SK-N-SH treated with all-trans-retinoic acid at 6 μM for 48 hours (cell line): Measurements from ENCODE around the gene SPON1.
A peak's percentile ranks its signal among the peaks of the same experiment; 100 is the strongest.

ENCODE experiments used
- ATAC-seq: fragments of 200-7000 bp; cut with Tn5 transposase; 3 replicates; pipeline ENCODE4 v1.9.1; 2020; ENCODE audit warnings: mild to moderate bottlenecking, moderate library complexity
- ARNTL ChIP-seq: fragments of 450-650 bp; formaldehyde crosslinking; IDR thresholded peaks from 2 replicates; pipeline ENCODE4 v1.5.0; 2020; ENCODE audit warnings: low read depth, mild to moderate bottlenecking, moderate library complexity, borderline replicate concordance
- CSDC2 ChIP-seq: fragments of 250-450 bp; sonication (Bioruptor Pico); IDR thresholded peaks from 2 replicates; pipeline ENCODE4 v1.5.0; 2020; ENCODE audit warnings: mild to moderate bottlenecking, moderate library complexity
- ESRRG ChIP-seq: fragments of 250-450 bp; sonication (Bioruptor Pico); IDR thresholded peaks from 2 replicates; pipeline ENCODE4 v1.6.1; 2021; ENCODE audit warnings: mild to moderate bottlenecking
- GLIS3 ChIP-seq: fragments of 250-450 bp; sonication (Bioruptor Pico); IDR thresholded peaks from 2 replicates; pipeline ENCODE4 v1.5.0; 2020; ENCODE audit warnings: mild to moderate bottlenecking, moderate library complexity
- ISL1 ChIP-seq: fragments of 250-450 bp; sonication (Bioruptor Pico); IDR thresholded peaks from 2 replicates; pipeline ENCODE4 v2.1.2; 2022; ENCODE audit warnings: mild to moderate bottlenecking, moderate library complexity
- OSR1 ChIP-seq: fragments of 250-450 bp; sonication (Bioruptor Pico); IDR thresholded peaks from 2 replicates; pipeline ENCODE4 v1.8.0; 2022; ENCODE audit warnings: moderate library complexity, mild to moderate bottlenecking, inconsistent platforms
- POU6F1 ChIP-seq: fragments of 250-450 bp; sonication (Bioruptor Pico); IDR thresholded peaks from 2 replicates; pipeline ENCODE4 v1.8.0; 2021; ENCODE audit warnings: low read depth, mild to moderate bottlenecking, moderate library complexity, borderline replicate concordance
- PPARA ChIP-seq: fragments of 250-450 bp; sonication (Bioruptor Pico); IDR thresholded peaks from 2 replicates; pipeline ENCODE4 v1.5.0; 2020; ENCODE audit warnings: mild to moderate bottlenecking, borderline replicate concordance
- SNAI2 ChIP-seq: fragments of 250-450 bp; sonication (Bioruptor Pico); IDR thresholded peaks from 2 replicates; pipeline ENCODE4 v1.5.0; 2020; ENCODE audit warnings: mild to moderate bottlenecking, moderate library complexity
- TCF4 ChIP-seq: fragments of 250-450 bp; sonication (Bioruptor Pico); IDR thresholded peaks from 2 replicates; pipeline ENCODE4 v1.8.0; 2021; ENCODE audit warnings: mild to moderate bottlenecking, moderate library complexity, borderline replicate concordance
- TOX ChIP-seq: fragments of 250-450 bp; sonication (Bioruptor Pico); IDR thresholded peaks from 2 replicates; pipeline ENCODE4 v1.8.0; 2021; ENCODE audit warnings: mild to moderate bottlenecking, moderate library complexity, borderline replicate concordance
- ZFP30 ChIP-seq: fragments of 450-650 bp; formaldehyde crosslinking; IDR thresholded peaks from 2 replicates; pipeline ENCODE4 v1.5.0; 2022; ENCODE audit warnings: mild to moderate bottlenecking, moderate library complexity
- ZNF565 ChIP-seq: fragments of 450-650 bp; formaldehyde crosslinking; conservative IDR thresholded peaks from 2 replicates; pipeline ENCODE4 v1.5.0; 2020; ENCODE audit warnings: low read depth, mild to moderate bottlenecking, moderate library complexity
- ZNF70 ChIP-seq: fragments of 450-650 bp; formaldehyde crosslinking; IDR thresholded peaks from 2 replicates; pipeline ENCODE4 v1.5.0; 2020; ENCODE audit warnings: mild to moderate bottlenecking, moderate library complexity
- ZNF8 ChIP-seq: fragments of 450-650 bp; formaldehyde crosslinking; IDR thresholded peaks from 2 replicates; pipeline ENCODE4 v1.5.0; 2020; ENCODE audit warnings: mild to moderate bottlenecking, moderate library complexity
- TF ChIP-seq, protein P1 (sequence below): fragments of 250-450 bp; sonication (Bioruptor Pico); IDR thresholded peaks from 2 replicates; pipeline ENCODE4 v1.5.0; 2020; ENCODE audit warnings: mild to moderate bottlenecking, moderate library complexity
- TF ChIP-seq, protein P2 (sequence below): fragments of 250-450 bp; sonication (Bioruptor Pico); IDR thresholded peaks from 2 replicates; pipeline ENCODE4 v1.8.0; 2020; ENCODE audit warnings: mild to moderate bottlenecking, moderate library complexity, borderline replicate concordance
- TF ChIP-seq, protein P3 (sequence below): fragments of 250-450 bp; sonication (Bioruptor Pico); IDR thresholded peaks from 2 replicates; pipeline ENCODE4 v1.5.1; 2020; ENCODE audit warnings: low read depth, mild to moderate bottlenecking, moderate library complexity

The SPON1 gene

GRCh38 chr11:14309425-14310192 lies 347.1 kb downstream of the SPON1 start:
- no peak; the same call in 2 of the 3 replicates for ATAC-seq
- TF ChIP-seq OSR1 (no peak), ZNF8 (CRISPR knock-in tag) (no peak), ISL1 (no peak), POU6F1 (CRISPR knock-in tag) (no peak), TOX (CRISPR knock-in tag) (no peak), ZNF70 (CRISPR knock-in tag) (no peak), SNAI2 (CRISPR knock-in tag) (no peak), TCF4 (CRISPR knock-in tag) (no peak), PPARA (CRISPR knock-in tag) (no peak)
- TF ChIP-seq, protein P1, sequence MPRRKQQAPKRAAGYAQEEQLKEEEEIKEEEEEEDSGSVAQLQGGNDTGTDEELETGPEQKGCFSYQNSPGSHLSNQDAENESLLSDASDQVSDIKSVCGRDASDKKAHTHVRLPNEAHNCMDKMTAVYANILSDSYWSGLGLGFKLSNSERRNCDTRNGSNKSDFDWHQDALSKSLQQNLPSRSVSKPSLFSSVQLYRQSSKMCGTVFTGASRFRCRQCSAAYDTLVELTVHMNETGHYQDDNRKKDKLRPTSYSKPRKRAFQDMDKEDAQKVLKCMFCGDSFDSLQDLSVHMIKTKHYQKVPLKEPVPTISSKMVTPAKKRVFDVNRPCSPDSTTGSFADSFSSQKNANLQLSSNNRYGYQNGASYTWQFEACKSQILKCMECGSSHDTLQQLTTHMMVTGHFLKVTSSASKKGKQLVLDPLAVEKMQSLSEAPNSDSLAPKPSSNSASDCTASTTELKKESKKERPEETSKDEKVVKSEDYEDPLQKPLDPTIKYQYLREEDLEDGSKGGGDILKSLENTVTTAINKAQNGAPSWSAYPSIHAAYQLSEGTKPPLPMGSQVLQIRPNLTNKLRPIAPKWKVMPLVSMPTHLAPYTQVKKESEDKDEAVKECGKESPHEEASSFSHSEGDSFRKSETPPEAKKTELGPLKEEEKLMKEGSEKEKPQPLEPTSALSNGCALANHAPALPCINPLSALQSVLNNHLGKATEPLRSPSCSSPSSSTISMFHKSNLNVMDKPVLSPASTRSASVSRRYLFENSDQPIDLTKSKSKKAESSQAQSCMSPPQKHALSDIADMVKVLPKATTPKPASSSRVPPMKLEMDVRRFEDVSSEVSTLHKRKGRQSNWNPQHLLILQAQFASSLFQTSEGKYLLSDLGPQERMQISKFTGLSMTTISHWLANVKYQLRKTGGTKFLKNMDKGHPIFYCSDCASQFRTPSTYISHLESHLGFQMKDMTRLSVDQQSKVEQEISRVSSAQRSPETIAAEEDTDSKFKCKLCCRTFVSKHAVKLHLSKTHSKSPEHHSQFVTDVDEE (CRISPR knock-in tag): no peak

DNA sequence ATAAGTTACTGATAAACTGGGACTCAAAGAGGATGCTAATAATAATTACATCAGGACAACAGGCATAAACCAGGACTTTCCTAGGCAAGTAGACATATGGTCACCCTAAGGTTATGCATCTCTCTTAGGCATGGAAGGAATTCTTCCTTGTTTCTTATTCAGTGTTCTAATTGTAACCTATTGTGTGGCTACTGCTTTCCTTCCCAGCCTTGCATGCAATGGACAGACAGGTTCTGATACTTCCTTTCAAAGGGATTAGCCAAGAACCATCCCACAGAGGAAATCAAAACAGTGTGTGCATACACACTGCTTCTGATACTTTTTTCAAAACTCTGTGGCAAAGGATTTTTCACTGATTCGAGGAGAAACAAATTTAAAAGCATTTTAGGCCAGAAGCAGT lies 348.2 kb downstream of the SPON1 start:
- ATAC-seq: peak; percentile 50

DNA sequence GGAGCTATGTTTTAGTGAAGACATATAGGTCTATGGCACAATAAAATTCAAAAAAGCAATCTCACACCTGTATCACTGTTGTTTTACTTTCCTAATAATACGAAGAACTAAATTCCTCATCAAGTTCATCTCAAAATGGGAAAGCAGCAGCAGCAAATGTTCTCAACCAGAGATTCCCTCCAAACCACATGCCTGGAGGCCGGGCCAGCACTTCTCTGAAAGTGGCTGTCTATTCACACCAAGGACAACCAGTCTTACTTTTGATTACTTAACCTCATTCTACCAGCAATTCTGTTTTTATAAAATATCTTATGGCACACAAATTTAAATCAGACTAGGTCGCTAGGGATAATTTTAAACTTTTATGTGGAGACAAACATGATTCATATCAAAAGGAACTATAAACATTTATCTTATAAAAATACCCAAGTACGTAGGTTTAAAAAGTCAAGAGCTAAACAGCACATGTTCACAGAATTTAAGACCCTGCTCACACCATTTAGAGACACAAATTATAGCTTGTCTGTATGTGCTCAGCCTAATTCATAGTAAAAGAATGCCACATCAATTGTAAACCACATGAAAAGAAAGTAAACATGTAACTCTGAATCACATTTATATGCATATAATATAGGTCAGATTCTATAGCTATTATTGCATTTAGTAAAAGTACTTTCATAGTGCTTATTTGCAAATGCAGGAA lies 350.4 kb downstream of the SPON1 start:
- no peak for ATAC-seq
- no peak for TF ChIP-seq ZFP30 (CRISPR knock-in tag)
- TF ChIP-seq TCF4 (CRISPR knock-in tag): no peak
- TF ChIP-seq ISL1: no peak
- TF ChIP-seq OSR1: no peak
- TF ChIP-seq ZNF565 (CRISPR knock-in tag): no peak

More for the DNA sequence above, 348.2 kb downstream of the SPON1 start:
- TF ChIP-seq ARNTL (CRISPR knock-in tag): no peak
- no peak for TF ChIP-seq SNAI2 (CRISPR knock-in tag)
- TF ChIP-seq ZNF8 (CRISPR knock-in tag): no peak

DNA sequence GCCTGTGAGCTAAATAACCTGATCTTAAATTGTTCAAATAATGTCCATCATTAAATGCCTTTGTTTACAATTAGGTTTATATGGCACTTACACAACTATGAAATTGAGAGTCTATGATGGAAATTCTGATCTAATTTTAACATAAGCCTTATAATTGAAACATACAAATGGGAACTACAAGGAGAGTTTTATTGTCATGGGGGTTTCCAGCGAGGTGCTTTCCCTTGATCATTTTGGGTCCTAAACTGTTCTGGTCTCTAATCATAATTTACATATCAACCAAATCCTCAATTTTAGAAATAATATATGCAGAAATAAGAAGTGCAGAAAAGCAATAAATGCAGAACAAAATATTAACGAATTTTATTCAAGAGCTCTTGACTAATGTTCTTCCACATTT lies 351.6 kb downstream of the SPON1 start:
- ATAC-seq: no peak
- TF ChIP-seq CSDC2 (CRISPR knock-in tag) (no peak), OSR1 (no peak), PPARA (CRISPR knock-in tag) (no peak), ZFP30 (CRISPR knock-in tag) (no peak), ZNF70 (CRISPR knock-in tag) (no peak), ZNF8 (CRISPR knock-in tag) (no peak), GLIS3 (CRISPR knock-in tag) (no peak), ARNTL (CRISPR knock-in tag) (no peak), TOX (CRISPR knock-in tag) (no peak), ESRRG (CRISPR knock-in tag) (no peak)
- TF ChIP-seq, protein P1 (CRISPR knock-in tag): no peak
- TF ChIP-seq, protein P2, sequence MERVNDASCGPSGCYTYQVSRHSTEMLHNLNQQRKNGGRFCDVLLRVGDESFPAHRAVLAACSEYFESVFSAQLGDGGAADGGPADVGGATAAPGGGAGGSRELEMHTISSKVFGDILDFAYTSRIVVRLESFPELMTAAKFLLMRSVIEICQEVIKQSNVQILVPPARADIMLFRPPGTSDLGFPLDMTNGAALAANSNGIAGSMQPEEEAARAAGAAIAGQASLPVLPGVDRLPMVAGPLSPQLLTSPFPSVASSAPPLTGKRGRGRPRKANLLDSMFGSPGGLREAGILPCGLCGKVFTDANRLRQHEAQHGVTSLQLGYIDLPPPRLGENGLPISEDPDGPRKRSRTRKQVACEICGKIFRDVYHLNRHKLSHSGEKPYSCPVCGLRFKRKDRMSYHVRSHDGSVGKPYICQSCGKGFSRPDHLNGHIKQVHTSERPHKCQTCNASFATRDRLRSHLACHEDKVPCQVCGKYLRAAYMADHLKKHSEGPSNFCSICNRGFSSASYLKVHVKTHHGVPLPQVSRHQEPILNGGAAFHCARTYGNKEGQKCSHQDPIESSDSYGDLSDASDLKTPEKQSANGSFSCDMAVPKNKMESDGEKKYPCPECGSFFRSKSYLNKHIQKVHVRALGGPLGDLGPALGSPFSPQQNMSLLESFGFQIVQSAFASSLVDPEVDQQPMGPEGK (CRISPR knock-in tag): no peak
- TF ChIP-seq, protein P3, sequence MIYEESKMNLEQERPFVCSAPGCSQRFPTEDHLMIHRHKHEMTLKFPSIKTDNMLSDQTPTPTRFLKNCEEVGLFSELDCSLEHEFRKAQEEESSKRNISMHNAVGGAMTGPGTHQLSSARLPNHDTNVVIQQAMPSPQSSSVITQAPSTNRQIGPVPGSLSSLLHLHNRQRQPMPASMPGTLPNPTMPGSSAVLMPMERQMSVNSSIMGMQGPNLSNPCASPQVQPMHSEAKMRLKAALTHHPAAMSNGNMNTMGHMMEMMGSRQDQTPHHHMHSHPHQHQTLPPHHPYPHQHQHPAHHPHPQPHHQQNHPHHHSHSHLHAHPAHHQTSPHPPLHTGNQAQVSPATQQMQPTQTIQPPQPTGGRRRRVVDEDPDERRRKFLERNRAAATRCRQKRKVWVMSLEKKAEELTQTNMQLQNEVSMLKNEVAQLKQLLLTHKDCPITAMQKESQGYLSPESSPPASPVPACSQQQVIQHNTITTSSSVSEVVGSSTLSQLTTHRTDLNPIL (CRISPR knock-in tag): no peak
